SH-SY5Y (cell line): Measurements from ENCODE around the gene MAN2A1.

Experiments
- GATA2 ChIP-seq: IDR thresholded peaks from 2 replicates; pipeline ENCODE4 v1.6.1; 2011; ENCODE audit warnings: mild to moderate bottlenecking, low read depth, low read length
- GATA3 ChIP-seq: IDR thresholded peaks from 2 replicates; pipeline ENCODE4 v1.6.1; 2011; ENCODE audit warnings: low read depth, mild to moderate bottlenecking, low read length, moderate library complexity

The MAN2A1 gene

DNA sequence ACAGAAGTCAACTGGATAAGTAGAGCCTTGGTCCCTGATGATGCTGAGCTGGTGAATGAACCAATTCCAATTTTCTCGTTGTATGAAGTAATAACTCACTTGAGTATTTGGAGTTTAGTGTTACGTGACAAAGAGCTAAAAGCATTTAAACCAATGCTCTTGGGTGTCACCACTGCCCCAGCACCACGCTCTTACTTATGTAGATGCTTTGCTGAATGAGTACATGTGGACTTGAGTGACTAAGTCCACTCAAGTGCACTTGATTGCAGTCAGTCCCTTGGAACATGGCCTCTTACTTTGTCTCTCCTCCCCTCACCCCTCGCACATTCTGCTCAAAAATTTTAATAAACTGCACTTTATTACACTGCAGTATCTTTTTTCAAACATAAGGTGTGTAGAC, 184.0 kb downstream of the MAN2A1 start:
- TF ChIP-seq GATA3 = no peak
- TF ChIP-seq GATA2 = no peak

DNA sequence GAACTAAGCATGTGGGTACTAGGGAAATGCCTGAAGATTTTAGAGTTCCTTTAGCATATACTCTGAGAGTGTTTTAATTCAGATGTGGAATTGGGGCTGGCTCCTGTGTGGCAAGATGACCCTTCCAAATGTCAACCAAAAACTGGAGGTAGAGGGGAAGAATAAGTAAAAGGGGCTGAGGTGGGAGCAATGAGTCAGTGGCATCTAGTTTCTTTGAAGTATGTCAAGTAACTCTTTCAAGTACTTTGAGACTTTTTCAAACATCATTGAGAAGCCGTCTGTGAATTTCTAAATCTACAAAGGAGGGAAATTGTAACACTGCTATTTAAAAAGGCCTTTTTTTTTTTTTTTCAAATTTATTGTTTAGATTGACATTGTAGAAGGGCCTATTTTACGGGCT, 184.4 kb downstream of the MAN2A1 start:
- TF ChIP-seq GATA3 = no peak
- no peak for TF ChIP-seq GATA2

DNA sequence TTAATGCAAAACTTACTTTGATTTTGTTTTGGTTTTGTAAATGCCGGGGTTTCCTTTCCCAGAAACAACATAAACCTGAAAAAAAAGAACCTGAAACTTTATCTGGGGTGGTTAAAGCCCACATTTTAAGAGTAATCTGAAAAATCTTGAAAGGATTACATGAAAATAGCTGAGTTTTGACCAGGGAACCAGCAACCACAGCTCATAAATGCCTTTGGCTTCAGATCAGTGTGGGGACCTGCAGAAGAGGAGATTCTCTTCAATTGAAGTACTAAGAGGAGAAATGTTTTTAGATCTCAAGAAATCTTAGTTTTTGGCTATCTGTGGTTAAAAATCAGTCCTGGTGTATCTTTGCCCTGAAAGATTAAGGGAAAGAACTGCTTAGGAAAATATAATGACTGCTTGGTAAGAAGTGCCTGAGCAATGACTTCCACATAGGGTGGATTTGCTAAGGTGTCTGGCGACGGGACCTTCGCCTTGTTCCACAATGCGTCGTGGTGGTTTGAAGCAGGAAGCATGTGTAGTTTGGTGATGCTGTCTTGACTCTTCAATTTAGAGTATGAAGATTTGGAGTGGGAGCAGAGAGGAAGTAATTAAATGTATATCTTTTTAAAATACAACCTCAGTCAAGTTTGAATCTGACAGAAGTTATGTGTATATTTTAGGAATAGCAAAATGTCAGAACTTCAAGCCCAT, 186.5 kb downstream of the MAN2A1 start:
- TF ChIP-seq GATA2 (no peak), GATA3 (no peak)

DNA sequence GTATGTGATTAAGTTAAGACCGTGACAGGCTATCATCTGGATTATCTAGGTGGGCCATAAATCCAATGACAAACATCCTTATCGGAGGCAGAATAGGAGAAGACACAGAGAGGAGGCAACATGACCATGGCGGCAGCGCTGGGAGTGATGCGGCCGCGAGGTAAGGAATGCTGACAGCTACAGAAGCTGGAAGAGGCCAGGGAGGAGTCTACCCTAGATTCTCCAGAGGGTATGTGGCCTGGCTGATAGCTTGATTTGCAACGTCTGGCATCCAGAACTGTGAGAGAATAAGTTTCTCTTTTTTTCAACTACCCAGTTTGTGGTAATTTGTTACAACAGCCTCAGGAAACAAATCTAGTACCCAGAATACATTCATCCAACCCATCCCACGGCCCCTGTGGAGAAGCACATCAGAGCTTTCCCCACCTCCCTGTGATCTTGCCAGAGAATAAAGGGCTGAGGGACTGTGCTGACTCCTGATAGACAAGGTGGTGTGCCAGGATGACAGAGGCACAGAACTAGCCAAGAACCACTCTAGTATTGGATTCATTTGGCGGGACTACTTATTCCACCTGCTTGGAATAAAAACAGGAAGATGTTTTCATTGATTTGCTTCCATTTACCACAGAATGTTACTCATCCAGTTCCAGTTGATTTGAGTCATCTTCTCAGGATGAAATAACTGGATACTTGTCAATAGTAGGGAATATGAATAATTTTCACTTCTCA, 187.4 kb downstream of the MAN2A1 start:
- TF ChIP-seq GATA3 (no peak), GATA2 (no peak)

DNA sequence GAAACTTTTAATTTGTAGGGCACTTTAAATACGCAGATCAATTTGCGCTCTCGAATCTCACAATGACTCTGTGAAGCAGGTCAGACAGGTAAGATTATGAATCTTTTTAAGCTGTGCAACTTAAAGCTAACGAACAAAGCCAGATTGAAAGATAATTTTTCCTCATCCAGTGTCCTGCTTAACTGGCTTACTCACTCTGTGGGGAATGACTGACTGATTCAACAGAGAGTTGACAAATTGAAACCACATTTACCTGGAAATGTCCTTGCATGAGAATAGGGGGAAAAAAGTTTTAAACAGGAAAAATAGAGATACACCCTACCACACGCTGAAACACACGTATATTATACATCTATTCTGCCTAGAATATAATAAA, 187.9 kb downstream of the MAN2A1 start:
- TF ChIP-seq GATA2 = no peak
- no peak for TF ChIP-seq GATA3

DNA sequence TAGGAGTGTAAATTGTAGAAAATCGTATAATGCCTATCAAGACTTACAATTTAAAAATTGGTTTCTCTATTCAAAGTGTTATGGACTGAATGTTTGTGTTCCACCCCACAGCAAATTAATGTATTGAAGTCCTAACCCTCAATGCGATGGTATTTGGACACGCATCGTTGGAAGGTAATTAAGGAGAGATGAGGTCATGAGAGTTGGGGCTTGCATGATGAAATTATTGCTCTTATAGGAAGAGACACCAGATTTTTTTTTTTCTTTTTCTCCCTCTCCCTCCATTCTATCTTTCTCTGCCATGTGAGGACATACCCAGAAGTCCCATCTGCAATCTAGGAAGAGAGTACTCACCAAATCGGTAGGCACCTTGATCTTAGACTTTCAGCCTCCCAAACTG, 189.2 kb downstream of the MAN2A1 start:
- TF ChIP-seq GATA2 (no peak), GATA3 (no peak)

DNA sequence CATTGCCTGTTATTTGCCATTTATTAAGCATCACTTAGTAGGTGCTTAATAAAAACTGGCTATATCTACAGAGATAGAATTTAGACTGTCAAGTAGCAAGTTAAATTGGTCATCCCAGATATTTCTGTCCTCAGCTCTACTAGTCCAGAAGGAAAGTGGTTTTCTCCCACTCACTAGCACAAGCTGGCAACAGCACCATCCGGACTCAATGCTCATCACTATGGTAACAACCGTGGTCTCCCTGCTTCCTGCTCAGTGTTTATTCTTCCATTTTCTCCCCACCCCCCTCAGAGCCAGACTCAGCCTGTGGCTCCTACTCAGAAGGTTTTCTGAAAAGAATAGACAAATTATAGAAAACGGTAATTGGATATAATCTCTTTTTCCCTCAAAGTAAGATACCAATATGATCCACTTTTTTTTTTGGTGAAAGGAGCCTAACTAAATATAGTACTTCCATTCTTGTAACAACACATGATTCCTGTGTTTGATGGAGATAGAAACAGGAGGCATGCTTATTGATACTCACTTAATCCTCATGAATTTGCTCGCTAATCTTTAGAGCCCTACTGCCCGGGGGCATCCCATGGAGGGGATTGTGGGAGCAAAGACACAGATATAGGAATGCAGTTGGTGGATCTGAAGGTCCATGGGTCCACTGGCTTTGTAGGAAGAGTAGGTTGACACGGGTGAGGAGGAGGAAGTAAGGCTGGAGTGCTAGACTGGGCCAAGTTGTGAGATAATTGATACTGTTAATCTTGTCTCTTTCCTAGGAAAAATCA, 191.4 kb downstream of the MAN2A1 start:
- TF ChIP-seq GATA2 (no peak), GATA3 (no peak)

DNA sequence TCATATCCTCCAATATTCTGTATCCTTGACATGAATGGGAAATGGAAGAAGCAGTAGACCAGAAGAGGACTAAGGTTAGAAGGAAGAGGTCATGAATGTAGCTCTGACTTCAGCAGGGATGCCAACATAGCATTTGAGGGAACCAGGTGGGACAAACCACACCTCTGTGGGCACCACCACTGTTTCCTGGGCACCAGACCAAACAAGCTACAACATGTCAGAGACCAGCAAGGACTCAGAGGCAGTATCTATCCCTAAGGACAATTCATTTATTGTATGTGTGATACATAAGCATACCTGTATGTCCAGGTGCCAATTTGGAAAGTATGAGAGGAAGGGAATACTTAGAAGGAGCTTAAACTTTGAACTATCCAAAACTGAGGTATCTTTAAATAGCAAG, 192.8 kb downstream of the MAN2A1 start:
- TF ChIP-seq GATA3 (no peak), GATA2 (no peak)

DNA sequence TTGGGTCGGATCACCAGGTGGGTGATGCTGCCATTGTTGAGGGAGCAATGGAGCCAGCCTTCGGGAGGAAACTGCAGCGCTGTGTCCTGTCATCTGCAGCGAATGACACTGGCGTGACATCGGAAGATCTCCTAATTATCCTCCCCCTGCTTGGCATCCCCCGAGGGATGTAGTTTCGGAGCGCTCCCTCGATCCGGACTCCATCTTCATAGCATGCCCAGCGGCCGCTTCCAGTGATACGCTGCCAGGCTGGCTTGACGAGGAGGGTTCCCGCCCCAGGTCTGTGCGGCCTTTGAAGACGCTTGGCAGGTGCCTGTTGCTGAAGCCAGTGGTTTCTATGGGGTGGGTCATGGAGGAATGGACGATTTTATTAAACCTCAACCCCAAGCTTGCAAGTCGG, 194.9 kb downstream of the MAN2A1 start:
- TF ChIP-seq GATA3 (no peak), GATA2 (no peak)

DNA sequence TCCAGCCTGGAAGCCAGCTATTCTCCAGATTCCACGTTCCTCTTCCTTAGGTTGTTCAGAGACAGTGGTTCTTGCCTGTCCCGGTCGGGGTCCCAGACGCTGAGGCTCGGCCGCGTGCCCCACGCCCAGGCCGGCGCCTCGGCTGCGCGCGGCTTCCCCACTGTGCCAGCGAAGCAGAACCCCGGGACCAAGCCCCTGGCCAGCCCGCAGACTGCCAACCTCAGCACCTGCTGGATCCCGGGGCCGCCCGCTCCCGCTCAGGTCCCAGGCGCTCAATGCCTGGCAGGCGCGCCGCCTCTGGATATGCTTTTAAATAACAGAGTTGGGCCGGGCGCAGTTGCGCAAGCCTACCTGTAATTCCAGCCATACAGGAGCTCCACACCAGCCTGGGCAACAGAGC, 195.5 kb downstream of the MAN2A1 start:
- TF ChIP-seq GATA2 = no peak
- TF ChIP-seq GATA3 = no peak

DNA sequence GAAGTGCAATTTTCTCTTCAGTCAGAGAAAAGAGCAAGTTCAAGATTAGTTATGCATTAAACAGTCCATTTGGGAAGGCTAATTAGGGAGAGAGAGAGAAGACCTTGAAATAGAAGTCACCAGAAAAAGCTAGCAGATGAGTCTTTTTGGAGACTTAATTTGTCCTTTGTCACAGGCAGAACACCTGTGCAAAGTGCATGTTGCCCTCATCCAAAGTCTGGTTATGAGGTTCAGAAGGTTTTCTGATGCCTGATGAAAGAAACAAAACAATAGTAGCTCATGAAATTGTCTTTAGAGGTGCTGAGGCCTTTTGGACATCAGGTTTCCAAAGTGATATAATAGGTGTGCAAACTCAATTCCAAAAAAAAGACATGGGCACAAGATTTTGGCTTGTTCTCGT, 199.3 kb downstream of the MAN2A1 start:
- TF ChIP-seq GATA2 (no peak), GATA3 (no peak)

DNA sequence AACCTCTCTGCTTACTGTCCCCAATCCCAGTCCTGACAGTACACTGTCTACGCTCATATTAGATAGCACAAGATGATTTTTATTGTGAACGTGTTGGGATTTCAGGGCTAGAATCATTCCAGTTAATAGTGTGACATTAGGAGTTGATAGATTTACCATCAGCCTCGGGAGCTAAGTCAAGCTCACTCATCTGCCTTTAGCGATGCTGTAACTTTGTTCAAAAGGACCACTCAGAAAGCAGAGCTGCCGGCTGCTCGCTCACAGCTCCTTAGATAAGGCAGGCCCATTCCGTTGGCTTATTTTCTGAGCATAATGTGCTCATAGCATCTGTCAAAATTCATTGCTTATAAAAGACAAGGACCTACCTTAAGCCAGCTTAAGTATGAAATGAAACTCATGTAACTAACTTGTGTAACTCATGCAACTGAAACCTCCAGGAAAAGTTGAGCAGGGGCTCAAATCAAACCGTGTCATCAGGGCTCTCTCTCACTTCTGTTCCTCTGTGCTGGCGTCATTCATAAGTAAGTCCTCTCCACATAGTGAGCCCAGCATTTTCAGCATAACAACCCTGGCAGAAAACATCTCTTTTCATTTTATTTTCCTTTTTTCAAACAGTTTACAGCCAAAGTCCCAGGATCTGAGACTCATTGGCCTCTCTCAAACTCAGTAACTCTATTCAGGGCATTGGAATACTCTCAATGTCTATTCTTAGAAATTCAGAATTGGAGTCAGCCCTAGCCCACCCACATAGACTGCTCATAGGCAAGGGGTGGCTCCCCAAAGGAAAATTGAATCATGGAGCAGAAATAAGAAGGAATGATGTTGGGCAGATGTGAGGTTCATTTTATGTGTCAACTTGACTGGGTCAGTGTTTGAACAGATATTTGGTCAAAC, 208.8 kb downstream of the MAN2A1 start:
- TF ChIP-seq GATA3 (no peak), GATA2 (no peak)

DNA sequence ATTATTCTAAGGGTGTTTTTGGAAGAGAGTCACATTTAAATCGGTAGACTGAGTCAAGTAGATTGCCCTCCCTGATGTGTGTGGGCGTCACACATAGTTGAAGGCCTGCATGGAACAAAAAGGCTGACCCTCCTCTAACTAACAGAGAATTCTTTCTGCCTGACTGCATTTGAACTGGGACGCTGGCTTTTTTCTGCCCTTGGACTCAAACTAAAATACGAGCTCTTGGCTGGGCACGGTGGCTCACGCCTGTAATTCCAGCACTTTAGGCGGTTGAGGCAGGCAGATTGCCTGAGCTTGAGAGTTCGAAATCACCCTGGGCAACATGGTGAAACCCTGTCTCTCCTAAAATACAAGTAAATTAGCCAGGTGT, 209.4 kb downstream of the MAN2A1 start:
- TF ChIP-seq GATA2 (no peak), GATA3 (no peak)

DNA sequence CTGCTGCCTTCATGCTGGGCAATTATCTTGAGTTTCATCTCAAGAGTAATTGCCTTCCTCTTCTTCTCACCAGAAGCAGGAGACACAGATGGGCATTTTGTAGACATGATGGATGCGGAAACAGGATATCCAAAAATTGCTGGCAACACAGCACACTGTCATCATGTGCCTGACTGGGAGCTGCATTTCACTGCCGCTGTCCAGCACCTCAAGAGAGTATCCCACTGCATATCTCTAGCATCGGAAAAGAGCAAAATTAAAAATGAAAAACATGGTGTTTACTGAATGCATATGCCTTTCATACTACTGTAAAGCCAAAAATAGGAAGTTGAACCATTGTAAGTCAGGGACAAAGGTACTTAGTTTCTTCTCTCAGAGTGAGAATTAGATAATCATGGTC, 210.7 kb downstream of the MAN2A1 start:
- TF ChIP-seq GATA2 (no peak), GATA3 (no peak)
